Neutrophil (primary cell): ENCODE results near the gene NCOA3.

Experiments
- H3K27ac ChIP-seq: fragments of 200-600 bp; sonication (generic); 2 replicates; pipeline ENCODE4 v1.5.1; 2016; ENCODE audit warnings: mild to moderate bottlenecking, moderate library complexity
- H3K27me3 ChIP-seq: fragments of 200-600 bp; sonication (generic); 2 replicates; pipeline ENCODE4 v1.6.0; 2016; ENCODE audit warnings: mild to moderate bottlenecking
- H3K36me3 ChIP-seq: fragments of 200-600 bp; sonication (generic); 2 replicates; pipeline ENCODE4 v1.5.1; 2017
- H3K4me1 ChIP-seq, 2 experiments: fragments of 200-600 bp in 1 of 2; sonication (generic) in 1 of 2; 1 replicate in 1 of 2; 2 replicates in 1 of 2; pipeline versions ENCODE4 v1.5.1 to v1.6.1; 2013 to 2016; ENCODE audit warnings: low read depth in 1 of 2, low read length in 1 of 2, mild to moderate bottlenecking in 1 of 2, moderate library complexity in 1 of 2; ENCODE audit not compliant: control insufficient read depth in 1 of 2, insufficient read depth in 1 of 2
- H3K4me3 ChIP-seq, 2 experiments: fragments of 200-600 bp in 1 of 2; sonication (generic) in 1 of 2; 1 replicate in 1 of 2; 2 replicates in 1 of 2; pipeline ENCODE4 v1.5.1; 2013 to 2016; ENCODE audit warnings: low read depth in 1 of 2, low read length in 1 of 2, mild to moderate bottlenecking in 1 of 2, moderate library complexity in 1 of 2
- H3K9me3 ChIP-seq: fragments of 200-600 bp; sonication (generic); 2 replicates; pipeline ENCODE4 v1.5.1; 2016
- TF ChIP-seq, protein P1 (sequence below): fragments of 200-600 bp; sonication (generic); IDR thresholded peaks from 2 replicates; pipeline ENCODE4 v1.5.1; 2016; ENCODE audit warnings: antibody characterized with exemption

Gene NCOA3

DNA sequence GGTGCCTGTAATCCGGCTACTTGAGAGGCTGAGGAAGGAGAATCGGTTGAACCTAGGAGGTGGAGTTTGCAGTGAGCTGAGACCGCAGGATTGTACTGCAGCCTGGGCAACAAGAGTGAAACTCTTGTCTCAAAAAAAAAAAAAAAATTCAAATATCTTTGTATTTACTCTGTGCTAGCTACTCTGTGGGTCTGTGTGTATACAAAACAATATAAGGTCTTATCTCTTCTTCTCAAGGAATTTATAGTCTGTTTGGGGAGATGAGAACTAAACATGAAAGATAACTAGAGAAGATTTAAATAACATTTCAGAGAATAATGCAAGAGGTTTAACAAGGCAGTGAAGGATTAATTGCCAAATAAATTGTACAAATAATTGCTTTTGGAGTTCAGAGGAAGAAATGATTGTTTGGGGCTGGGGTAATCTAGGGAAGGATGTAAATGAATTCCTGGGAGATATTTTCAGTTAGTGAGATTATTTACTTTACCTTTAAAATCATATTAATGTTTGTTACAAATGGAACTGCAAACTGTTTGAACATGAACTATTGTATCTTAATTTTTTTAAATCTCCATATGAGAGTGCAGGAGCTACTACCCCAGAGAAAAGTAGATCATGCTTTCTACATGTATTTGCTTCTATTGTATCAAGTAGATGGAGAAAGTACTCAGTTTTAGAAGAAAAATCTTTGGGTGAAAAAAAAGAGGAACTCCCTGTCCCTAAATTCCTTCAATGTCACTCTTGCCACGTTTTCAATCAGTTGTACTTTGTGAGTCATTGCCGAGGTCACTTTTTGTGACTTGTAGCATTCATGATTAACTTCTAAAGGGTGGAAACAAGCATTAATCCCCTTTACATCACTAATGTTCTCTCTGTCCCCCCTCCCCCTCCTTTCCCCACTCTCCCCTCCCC lies 39.0 kb downstream of the NCOA3 start:
- TF ChIP-seq, protein P1, sequence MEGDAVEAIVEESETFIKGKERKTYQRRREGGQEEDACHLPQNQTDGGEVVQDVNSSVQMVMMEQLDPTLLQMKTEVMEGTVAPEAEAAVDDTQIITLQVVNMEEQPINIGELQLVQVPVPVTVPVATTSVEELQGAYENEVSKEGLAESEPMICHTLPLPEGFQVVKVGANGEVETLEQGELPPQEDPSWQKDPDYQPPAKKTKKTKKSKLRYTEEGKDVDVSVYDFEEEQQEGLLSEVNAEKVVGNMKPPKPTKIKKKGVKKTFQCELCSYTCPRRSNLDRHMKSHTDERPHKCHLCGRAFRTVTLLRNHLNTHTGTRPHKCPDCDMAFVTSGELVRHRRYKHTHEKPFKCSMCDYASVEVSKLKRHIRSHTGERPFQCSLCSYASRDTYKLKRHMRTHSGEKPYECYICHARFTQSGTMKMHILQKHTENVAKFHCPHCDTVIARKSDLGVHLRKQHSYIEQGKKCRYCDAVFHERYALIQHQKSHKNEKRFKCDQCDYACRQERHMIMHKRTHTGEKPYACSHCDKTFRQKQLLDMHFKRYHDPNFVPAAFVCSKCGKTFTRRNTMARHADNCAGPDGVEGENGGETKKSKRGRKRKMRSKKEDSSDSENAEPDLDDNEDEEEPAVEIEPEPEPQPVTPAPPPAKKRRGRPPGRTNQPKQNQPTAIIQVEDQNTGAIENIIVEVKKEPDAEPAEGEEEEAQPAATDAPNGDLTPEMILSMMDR, result no peak

DNA sequence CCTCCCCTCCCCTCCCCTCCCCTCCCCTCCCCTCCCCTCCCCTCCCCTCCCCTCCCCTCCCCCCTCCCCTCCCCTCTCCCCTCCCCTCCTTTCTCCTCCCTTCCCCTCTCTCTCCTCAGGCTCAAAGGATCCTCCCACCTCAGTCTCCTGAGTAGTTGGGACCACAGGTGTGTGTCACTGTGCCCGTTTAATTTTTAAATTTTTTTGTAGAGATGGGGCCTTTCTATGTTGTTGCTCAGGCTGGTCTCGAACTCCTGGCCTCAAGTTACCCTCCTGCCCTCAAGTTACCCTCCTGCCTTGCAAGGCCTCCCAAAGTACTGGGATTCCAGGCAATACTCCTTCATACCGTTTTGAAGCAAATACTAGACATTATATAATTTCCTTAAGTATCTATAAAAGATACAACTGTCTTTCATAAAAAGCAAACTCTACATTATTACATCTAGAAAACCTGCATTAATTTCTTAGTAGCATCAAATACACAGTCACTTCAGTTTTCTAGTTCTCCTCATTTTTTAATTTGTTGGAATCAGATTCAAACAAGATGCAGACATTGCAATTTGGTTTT lies 39.8 kb downstream of the NCOA3 start:
- Histone ChIP-seq H3K4me3 (no peak overlapping the region), H3K4me1 (no peaks in the 10 kb centered on the region), H3K27me3 (no peaks in the 10 kb centered on the region), H3K9me3 (no peaks in the 10 kb centered on the region), H3K36me3 (no peaks in the 10 kb centered on the region), H3K27ac (no peak overlapping the region)
- TF ChIP-seq, protein P1, result no peak

More for the DNA sequence above, 39.0 kb downstream of the NCOA3 start:
- no peaks in the 10 kb centered on the region for H3K9me3 ChIP-seq
- peak overlapping the region; percentile 12 for H3K27ac ChIP-seq
- H3K4me1 ChIP-seq, result no peaks in the 10 kb centered on the region
- no peaks in the 10 kb centered on the region for H3K36me3 ChIP-seq
- H3K4me3 ChIP-seq, result no peak overlapping the region
- H3K27me3 ChIP-seq, result no peaks in the 10 kb centered on the region

DNA sequence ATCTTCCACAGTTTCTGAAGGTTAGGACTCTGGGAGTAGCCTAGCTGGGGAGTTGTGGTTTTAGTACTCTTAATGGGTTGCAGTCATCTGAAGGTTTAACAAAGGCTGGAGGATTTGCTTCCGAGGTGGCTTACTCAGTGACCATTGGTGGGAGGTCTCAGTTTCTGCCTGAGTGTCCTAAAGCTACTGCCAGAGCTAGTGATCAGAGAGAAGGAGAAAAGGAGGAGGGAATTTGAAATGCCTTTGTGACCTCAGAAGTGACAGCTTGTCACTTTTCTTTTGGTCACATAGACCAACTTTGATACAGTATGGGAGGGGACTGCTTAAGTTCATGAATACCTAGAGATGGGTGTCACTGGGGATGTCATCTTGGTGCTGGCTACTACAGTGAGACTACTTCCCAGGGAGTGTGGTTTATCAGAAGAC lies 41.3 kb downstream of the NCOA3 start:
- Histone ChIP-seq H3K4me1 (no peaks in the 10 kb centered on the region), H3K9me3 (no peaks in the 10 kb centered on the region), H3K36me3 (no peaks in the 10 kb centered on the region), H3K27ac (no peak overlapping the region), H3K27me3 (no peaks in the 10 kb centered on the region), H3K4me3 (no peak overlapping the region)
- TF ChIP-seq, protein P1, result no peak

DNA sequence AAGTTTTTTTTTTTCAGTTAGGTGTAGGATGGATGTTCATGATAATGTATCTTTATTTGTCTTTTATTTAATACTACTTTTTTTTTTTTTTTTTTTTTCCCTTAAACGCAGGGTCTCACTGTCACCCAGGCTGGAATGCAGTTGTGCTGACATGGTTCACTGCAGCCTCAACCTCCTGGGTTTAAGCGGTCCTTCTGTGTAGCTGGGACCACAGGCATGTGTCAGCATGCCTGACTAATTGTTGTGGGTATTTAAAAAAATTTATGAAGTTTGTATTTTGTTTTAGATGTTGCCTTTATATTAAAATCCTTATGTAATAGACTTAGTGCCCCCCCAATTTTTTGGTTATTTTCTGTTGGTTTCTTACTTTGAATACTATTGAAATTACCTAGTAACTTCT lies 42.6 kb downstream of the NCOA3 start:
- no peak overlapping the region for H3K4me3 ChIP-seq
- no peak overlapping the region for H3K27ac ChIP-seq
- H3K36me3 ChIP-seq, result no peaks in the 10 kb centered on the region
- TF ChIP-seq, protein P1, result no peak
- H3K4me1 ChIP-seq, result no peaks in the 10 kb centered on the region
- no peaks in the 10 kb centered on the region for H3K27me3 ChIP-seq
- no peaks in the 10 kb centered on the region for H3K9me3 ChIP-seq

DNA sequence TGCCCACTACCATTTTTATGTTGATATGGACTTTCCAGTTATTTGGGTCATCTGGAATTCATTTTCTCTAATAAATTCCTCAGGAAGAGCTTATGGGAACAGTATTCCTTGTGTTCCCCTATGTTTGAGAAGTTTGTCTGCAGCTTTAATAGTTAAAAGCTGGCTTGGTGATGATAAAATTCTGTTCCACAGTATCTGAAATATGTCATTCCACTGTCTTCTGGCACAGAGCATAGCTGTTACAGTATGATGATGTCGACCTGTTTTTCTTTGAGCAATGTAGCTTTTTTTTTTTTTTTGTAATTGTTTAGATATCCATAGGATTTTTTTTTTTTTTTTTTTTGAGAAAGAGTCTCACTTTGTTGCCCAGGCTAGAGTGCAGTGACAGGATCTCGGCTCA lies 43.2 kb downstream of the NCOA3 start:
- no peaks in the 10 kb centered on the region for H3K4me1 ChIP-seq

More for the DNA sequence above, 43.2 kb downstream of the NCOA3 start:
- TF ChIP-seq, protein P1, result no peak
- Histone ChIP-seq H3K4me3 (no peak overlapping the region), H3K9me3 (no peaks in the 10 kb centered on the region), H3K27me3 (no peaks in the 10 kb centered on the region), H3K36me3 (no peaks in the 10 kb centered on the region), H3K27ac (no peak overlapping the region)
